Measurements from ENCODE around the gene ARMC5.

DNA sequence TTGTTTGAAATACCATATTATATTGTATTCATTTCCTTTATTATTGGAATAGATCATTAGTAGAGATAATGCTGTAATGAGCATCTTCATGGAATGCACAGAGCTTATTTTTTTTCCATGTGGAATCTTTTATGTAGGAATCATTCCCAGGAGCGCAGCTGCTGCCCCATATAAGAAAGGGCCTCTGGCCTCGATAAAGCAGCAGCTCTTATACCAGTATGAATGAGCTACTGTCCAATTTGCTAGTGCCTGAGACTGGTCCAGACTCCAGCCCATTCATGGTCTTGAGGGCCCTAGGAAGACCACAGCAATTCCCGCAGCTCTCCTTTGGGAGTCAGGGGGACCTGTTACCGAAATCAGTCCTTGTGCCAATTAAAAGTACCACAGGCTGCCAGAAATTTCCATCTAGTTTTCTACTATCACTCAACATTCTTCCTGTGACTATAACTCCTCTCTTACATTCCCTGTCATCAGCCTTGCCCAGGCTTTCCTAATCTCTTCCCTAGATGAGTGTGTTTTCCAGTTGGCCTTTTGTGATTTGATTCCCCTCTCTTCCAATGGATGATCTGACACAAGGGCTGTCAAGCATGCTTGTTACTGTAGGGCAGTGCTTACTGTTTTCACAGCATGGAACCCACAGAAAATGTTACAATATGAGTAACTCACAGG is 18.7 kb upstream of the ARMC5 start:
- TF ChIP-seq, protein P1, sequence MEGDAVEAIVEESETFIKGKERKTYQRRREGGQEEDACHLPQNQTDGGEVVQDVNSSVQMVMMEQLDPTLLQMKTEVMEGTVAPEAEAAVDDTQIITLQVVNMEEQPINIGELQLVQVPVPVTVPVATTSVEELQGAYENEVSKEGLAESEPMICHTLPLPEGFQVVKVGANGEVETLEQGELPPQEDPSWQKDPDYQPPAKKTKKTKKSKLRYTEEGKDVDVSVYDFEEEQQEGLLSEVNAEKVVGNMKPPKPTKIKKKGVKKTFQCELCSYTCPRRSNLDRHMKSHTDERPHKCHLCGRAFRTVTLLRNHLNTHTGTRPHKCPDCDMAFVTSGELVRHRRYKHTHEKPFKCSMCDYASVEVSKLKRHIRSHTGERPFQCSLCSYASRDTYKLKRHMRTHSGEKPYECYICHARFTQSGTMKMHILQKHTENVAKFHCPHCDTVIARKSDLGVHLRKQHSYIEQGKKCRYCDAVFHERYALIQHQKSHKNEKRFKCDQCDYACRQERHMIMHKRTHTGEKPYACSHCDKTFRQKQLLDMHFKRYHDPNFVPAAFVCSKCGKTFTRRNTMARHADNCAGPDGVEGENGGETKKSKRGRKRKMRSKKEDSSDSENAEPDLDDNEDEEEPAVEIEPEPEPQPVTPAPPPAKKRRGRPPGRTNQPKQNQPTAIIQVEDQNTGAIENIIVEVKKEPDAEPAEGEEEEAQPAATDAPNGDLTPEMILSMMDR (conservative IDR thresholded peaks at IDR 0.05): no peak
- TF ChIP-seq ZFX (IDR thresholded peaks at IDR 0.05): no peak
